Psoas muscle (tissue), 8 donors: ENCODE results near the gene LDLRAD1. TPM values are rescaled to one million over a fixed set of nuclear protein-coding genes. Genes with fewer than 3 reads are reported as not detected.
A peak's percentile ranks its signal among the peaks of the same experiment; 100 is the strongest.

ENCODE experiments used
- ATAC-seq, 4 donors: fragments of 200-7000 bp; cut with Tn5 transposase; one replicate each; pipeline ENCODE4 v1.9.1; 2020; ENCODE audit warnings: moderate library complexity in 3 of 4, mild to moderate bottlenecking in 2 of 4
- DNase-seq, 2 donors: peaks; one replicate each; pipeline ENCODE4 v3.0.0-alpha.2; 2020
- H3K27ac ChIP-seq: fragments of 200-600 bp; one replicate; pipeline ENCODE4 v1.8.0; 2022
- H3K27me3 ChIP-seq, 3 donors: fragments of 200-600 bp in 1 of 3; one replicate each; pipeline versions ENCODE4 v1.6.1 to v1.8.0; 2013 to 2022; ENCODE audit warnings: low read length in 2 of 3, mild to moderate bottlenecking in 2 of 3, moderate library complexity in 1 of 3; ENCODE audit not compliant: insufficient read depth in 3 of 3
- H3K36me3 ChIP-seq, 2 donors: fragments of 200-600 bp in 1 of 2; one replicate each; pipeline versions ENCODE4 v1.6.1 to v1.8.0; 2013 to 2022; ENCODE audit warnings: low read depth in 1 of 2, mild to moderate bottlenecking in 1 of 2, moderate library complexity in 1 of 2; ENCODE audit not compliant: insufficient read depth in 1 of 2
- H3K4me1 ChIP-seq: fragments of 200-600 bp; one replicate; pipeline ENCODE4 v1.8.0; 2022
- H3K4me3 ChIP-seq: fragments of 200-600 bp; one replicate; pipeline ENCODE4 v1.8.0; 2022; ENCODE audit warnings: mild to moderate bottlenecking
- H3K9me3 ChIP-seq: fragments of 200-600 bp; one replicate; pipeline ENCODE4 v1.8.0; 2022
- WGBS, 3 donors: extraction: QIAGEN DNeasy Blood & Tissue Kit; methylation state at CpG; one replicate each; pipeline versions ENCODE4 v1.1.6 to v1.1.7; 2013; 5-methylcytosine and 5-hydroxymethylcytosine counted together
- intact Hi-C, 2 donors: fragments of 100-400 bp; cut with DNase I; formaldehyde crosslinking; loops; one replicate each; pipeline versions ENCODE4 v1.11.0 to v1.14.2; 2022
- long read RNA-seq, 2 donors: library from polyadenylated mRNA; unstranded; transcript quantifications; one replicate each; pipeline ENCODE4 v2.0.0, GENCODE V29; 2021
- polyA plus RNA-seq, 3 donors: library from polyadenylated mRNA; stranded (reverse); fragments of 200-250 nt; gene quantifications; one replicate each; pipeline ENCODE4 v1.2.3, GENCODE V29; 2013
- total RNA-seq, 4 donors: library from RNA; stranded (reverse); fragmentation: NEBNext Ultra II Directional in 2 of 4; extraction: Animal tissue kit (Norgen Biotek cat#: 25700) in 2 of 4; gene quantifications; one replicate each; pipeline versions ENCODE4 v1.2.1 to v1.2.4, GENCODE V29; 2021 to 2023
- TF ChIP-seq, protein P1 (sequence below): fragments of 200-600 bp; IDR thresholded peaks from one replicate; pipeline ENCODE4 v1.8.0; 2022; ENCODE audit warnings: antibody characterized with exemption
- donor health status: healthy with polysubstance abuse.
- donor health status: DM: no; HTN: no; CAD: no; lungs with moderate emphysema.
- donor health status: Bipolar disorder and iron deficiency.
- donor health status: healthy.
- donor health status: DM: yes; HTN: yes; CAD: no.
- donor health status: DM: no; HTN: no; CAD: no.
- donor health status: DM: no; HTN: no; CAD: no.
- donor health status: DM: yes; HTN: yes; CAD: no.

The LDLRAD1 gene
- not detected for total RNA-seq
- not detected for polyA plus RNA-seq
- long read RNA-seq, donor 1, result 0 reads
- long read RNA-seq, donor 2, result 0 reads

DNA sequence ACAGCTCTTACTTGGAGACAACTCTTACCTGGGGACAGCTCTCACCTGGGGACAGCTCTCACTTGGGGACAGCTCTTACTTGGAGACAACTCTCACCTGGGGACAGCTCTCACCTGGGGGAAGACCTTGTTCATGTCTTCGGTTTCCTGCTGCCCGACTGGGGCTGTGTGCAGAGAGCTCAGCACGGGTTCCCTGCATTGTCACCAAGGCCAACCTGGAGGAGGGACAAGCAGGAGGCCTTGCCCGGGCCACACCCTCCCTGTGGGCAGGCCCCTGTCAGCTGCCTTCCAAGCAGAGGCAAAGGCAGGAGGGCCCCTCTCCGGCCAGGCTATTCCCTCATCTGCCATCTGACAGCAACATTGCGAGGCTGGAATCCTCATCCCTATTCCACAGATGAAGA lies at the start of gene LDLRAD1:
Gene LDLRAD1 (minus strand): TSS at position 208 of the 400 bp plus-strand sequence. CDS start 74 bp downstream, at position 134.
- Histone ChIP-seq H3K4me3 (no peak within 1 kb of the TSS), H3K4me1 (no peaks in the 10 kb centered on the region), H3K9me3 (no peaks in the 10 kb centered on the region), H3K27ac (no peak within 1 kb of the TSS), H3K27me3 (peaks cover 0 to 3% (median 3%) of the 10 kb centered on the region in 3 donors), H3K36me3 (no peaks in the 10 kb centered on the region)
- DNase-seq (no peak), ATAC-seq (no peak)
- intact Hi-C loops, result no loop called here
- WGBS, 3 donors, result 39 to 50% (median 48%) methylated on average over 6 of the region's 6 CpGs
- TF ChIP-seq, protein P1, sequence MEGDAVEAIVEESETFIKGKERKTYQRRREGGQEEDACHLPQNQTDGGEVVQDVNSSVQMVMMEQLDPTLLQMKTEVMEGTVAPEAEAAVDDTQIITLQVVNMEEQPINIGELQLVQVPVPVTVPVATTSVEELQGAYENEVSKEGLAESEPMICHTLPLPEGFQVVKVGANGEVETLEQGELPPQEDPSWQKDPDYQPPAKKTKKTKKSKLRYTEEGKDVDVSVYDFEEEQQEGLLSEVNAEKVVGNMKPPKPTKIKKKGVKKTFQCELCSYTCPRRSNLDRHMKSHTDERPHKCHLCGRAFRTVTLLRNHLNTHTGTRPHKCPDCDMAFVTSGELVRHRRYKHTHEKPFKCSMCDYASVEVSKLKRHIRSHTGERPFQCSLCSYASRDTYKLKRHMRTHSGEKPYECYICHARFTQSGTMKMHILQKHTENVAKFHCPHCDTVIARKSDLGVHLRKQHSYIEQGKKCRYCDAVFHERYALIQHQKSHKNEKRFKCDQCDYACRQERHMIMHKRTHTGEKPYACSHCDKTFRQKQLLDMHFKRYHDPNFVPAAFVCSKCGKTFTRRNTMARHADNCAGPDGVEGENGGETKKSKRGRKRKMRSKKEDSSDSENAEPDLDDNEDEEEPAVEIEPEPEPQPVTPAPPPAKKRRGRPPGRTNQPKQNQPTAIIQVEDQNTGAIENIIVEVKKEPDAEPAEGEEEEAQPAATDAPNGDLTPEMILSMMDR, result no peak

DNA sequence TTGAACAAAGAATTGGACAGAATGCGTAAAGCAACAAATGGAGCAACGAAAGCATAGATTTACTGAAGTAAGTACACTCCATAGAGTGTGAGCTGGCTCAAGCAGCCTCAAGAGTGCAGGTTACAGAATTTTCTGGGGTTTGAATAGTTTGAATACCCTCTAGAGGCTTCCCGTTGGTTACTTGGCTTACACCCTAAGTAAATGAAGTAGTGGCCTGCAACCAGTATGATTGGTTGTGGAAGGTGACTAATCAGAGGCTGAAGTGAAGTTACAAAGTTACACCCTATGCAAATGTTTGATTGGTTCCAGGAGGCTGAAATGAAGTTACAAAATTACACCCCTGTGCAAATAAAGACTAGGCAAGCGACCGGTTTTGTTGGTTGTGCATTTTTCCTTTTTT lies 46.3 kb upstream of the LDLRAD1 start:
- Histone ChIP-seq H3K4me3 (no peak overlapping the region), H3K27ac (no peak overlapping the region), H3K9me3 (no peaks in the 10 kb centered on the region), H3K4me1 (no peaks in the 10 kb centered on the region), H3K36me3 (no peaks in the 10 kb centered on the region), H3K27me3 (no peaks in the 10 kb centered on the region)
- TF ChIP-seq, protein P1, result no peak
- ATAC-seq, result no peak
- 87 to 94% (median 94%) methylated on average over 5 of the region's 5 CpGs for WGBS, 3 donors
- intact Hi-C loops, result no loop called here
- DNase-seq, result no peak

- Histone ChIP-seq H3K27me3 (no peaks in the 10 kb centered on the region), H3K36me3 (no peaks in the 10 kb centered on the region), H3K9me3 (no peaks in the 10 kb centered on the region), H3K4me3 (peak overlapping the region; percentile 74), H3K4me1 (peaks cover 28% of the 10 kb centered on the region), H3K27ac (no peak overlapping the region)
- no peak for DNase-seq
- 55 to 74% (median 57%) methylated on average over 5 of the region's 5 CpGs for WGBS, 3 donors
- no peak for ATAC-seq
- intact Hi-C loops, result loop anchor here (5.0 to 10.0 kb wide), 2 partner anchors 107 to 660 kb away; partner anchors contain the start of genes TTC4 (in 2 of the 2), IFT25 (in 1 of the 2) and LRRC42 (in 1 of the 2)
- TF ChIP-seq, protein P1, result no peak
These were observed 36.4 kb upstream of the LDLRAD1 start for GRCh38 chr1:54054438-54054749.

- Histone ChIP-seq H3K4me1 (peaks cover 34% of the 10 kb centered on the region), H3K4me3 (peak overlapping the region; percentile 74), H3K9me3 (no peaks in the 10 kb centered on the region), H3K27me3 (no peaks in the 10 kb centered on the region), H3K36me3 (no peaks in the 10 kb centered on the region), H3K27ac (peak overlapping the region; percentile 91)
- DNase-seq, result no peak
- peak; percentile 1 to 10 (median 4) for ATAC-seq
- 14 to 18% (median 14%) methylated on average over 21 of the region's 21 CpGs for WGBS, 3 donors
- TF ChIP-seq, protein P1, result no peak
- intact Hi-C loops, result loop anchor here (5.0 to 10.0 kb wide), 2 partner anchors 107 to 661 kb away; partner anchors contain the start of genes TTC4 (in 2 of the 2), IFT25 (in 1 of the 2) and LRRC42 (in 1 of the 2)
These were observed 35.9 kb upstream of the LDLRAD1 start for GRCh38 chr1:54053745-54054437.
